ENCODE measurements around the gene SEC61G. TPM values are rescaled to one million over a fixed set of nuclear protein-coding genes. Genes with fewer than 3 reads are reported as not detected.

SEC61G gene
- total and polyA plus RNA-seq, 2 of the 4 experiments (the other 2 are of a cell fraction): 387 to 685 TPM

DNA sequence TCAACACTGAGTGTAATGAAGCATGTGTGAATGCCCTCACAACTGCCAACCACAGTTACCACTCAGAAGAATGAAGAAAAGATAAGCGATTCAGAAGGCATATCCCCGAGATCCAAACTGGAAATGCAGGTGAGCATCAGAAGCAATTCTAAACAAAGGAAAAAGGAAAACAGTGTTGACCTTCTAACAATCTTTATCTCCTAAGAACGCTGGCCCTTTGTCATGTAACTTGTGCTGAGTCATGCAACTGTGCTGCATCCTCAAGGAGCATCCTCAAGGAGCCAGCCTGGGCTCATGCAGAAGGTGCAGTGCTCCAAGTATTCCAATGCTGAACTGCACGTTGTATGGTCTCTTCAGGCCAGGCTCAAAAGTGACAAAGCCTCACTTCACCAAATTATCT is 30.6 kb downstream of the SEC61G start:
- Histone ChIP-seq H4K91ac (ENCODE audit: insufficient read depth, low read depth, low read length) (no peak overlapping the region), H2BK20ac (ENCODE audit: low read depth, low read length) (no peak overlapping the region), H3K14ac (replicated peaks; ENCODE audit: low read depth, low read length) (no peak overlapping the region), H2AFZ (replicated peaks; ENCODE audit: low read length, poor library complexity) (no peak overlapping the region), H3K9ac (ENCODE audit: low read depth, low read length) (no peak overlapping the region), H4K5ac (ENCODE audit: low read depth, low read length) (no peak overlapping the region), H3K4ac (ENCODE audit: low read depth, low read length) (no peak overlapping the region), H3K4me2 (ENCODE audit: low read depth, low read length) (no peak overlapping the region), H4K20me1 (ENCODE audit: insufficient read depth, low read length) (no peaks in the 10 kb centered on the region), H3K27ac (ENCODE audit: insufficient read depth, low read length) (no peak overlapping the region), H2BK5ac (ENCODE audit: low read depth, low read length, poor library complexity, severe bottlenecking) (no peak overlapping the region), H3K56ac (ENCODE audit: extremely low read depth, insufficient read depth, low read length) (no peak overlapping the region), H4K8ac (ENCODE audit: low read depth in 2 of 2, low read length in 2 of 2) (no peak overlapping the region), H3K36me3 (ENCODE audit: control insufficient read depth, insufficient read depth, low read length) (no peaks in the 10 kb centered on the region), H3K4me3 (ENCODE audit: insufficient read depth, low read depth, low read length) (no peak overlapping the region), H3K4me1 (ENCODE audit: control insufficient read depth, insufficient read depth, low read length) (no peaks in the 10 kb centered on the region), H3K9me3 (ENCODE audit: control insufficient read depth, insufficient read depth, low read length) (no peaks in the 10 kb centered on the region), H3K79me1 (ENCODE audit: low read depth in 1 of 2, low read length in 2 of 2) (no peaks in the 10 kb centered on the region), H2AK9ac (replicated peaks; ENCODE audit: low read depth, low read length, poor library complexity) (no peak overlapping the region), H3K23ac (ENCODE audit: low read depth, low read length) (no peak overlapping the region), H3K27me3 (ENCODE audit: control insufficient read depth, insufficient read depth, low read length) (no peaks in the 10 kb centered on the region), H2BK15ac (ENCODE audit: low read depth, low read length) (no peak overlapping the region), H2BK120ac (ENCODE audit: low read depth, low read length) (no peak overlapping the region), H2AK5ac (ENCODE audit: low read depth, low read length) (no peak overlapping the region), H3K18ac (ENCODE audit: low read depth, low read length) (no peak overlapping the region), H3K9me1 (ENCODE audit: insufficient read depth, low read length) (no peaks in the 10 kb centered on the region)
- intact Hi-C loops (cut with micrococcal nuclease) (no loop called here), in situ Hi-C loops (cut with MboI; ENCODE audit: low sequenced_read_pairs) (no loop called here), dilution Hi-C loops (cut with HindIII; ENCODE audit: low sequenced_read_pairs, unreplicated experiment) (no loop called here)
- POLR2A ChIA-PET (ENCODE audit: unreplicated experiment): no interaction called here
- ATAC-seq (ENCODE audit: low read depth) (no peak), DNase-seq (no peak)
- no TSS peak for BruUV-seq (replicated peaks)
- 20% methylated on average over 1 of the region's 4 CpGs; no CpG with 5 or more reads in 1 of the 2 experiments for WGBS, 2 experiments (ENCODE audit: extremely low coverage in 2 of 2, insufficient read length in 1 of 2)
- CTCF ChIA-PET: no interaction called here
- TF ChIP-seq MAZ (IDR thresholded peaks at IDR 0.05; ENCODE audit: borderline replicate concordance, low read depth, low read length) (no peak), NFE2L2 (IDR thresholded peaks at IDR 0.05; ENCODE audit: low read depth, low read length) (peak; percentile 81)
- TF ChIP-seq, protein P1, sequence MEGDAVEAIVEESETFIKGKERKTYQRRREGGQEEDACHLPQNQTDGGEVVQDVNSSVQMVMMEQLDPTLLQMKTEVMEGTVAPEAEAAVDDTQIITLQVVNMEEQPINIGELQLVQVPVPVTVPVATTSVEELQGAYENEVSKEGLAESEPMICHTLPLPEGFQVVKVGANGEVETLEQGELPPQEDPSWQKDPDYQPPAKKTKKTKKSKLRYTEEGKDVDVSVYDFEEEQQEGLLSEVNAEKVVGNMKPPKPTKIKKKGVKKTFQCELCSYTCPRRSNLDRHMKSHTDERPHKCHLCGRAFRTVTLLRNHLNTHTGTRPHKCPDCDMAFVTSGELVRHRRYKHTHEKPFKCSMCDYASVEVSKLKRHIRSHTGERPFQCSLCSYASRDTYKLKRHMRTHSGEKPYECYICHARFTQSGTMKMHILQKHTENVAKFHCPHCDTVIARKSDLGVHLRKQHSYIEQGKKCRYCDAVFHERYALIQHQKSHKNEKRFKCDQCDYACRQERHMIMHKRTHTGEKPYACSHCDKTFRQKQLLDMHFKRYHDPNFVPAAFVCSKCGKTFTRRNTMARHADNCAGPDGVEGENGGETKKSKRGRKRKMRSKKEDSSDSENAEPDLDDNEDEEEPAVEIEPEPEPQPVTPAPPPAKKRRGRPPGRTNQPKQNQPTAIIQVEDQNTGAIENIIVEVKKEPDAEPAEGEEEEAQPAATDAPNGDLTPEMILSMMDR (conservative IDR thresholded peaks at IDR 0.05; ENCODE audit: low read depth, low read length): no peak

Measured in IMR-90 (cell line).